Loucy (cell line): ENCODE data around the gene C2CD3.

Experiments
- EZH2phosphoT487 ChIP-seq: fragments of 200-600 bp; IDR thresholded peaks from 2 replicates; pipeline ENCODE4 v1.6.1; 2018; ENCODE audit warnings: antibody characterized with exemption, mild to moderate bottlenecking, moderate library complexity, borderline replicate concordance
- TF ChIP-seq, protein P1 (sequence below): fragments of 200-600 bp; sonication (generic); conservative IDR thresholded peaks from 2 replicates; pipeline ENCODE4 v1.5.1; 2014; ENCODE audit warnings: mild to moderate bottlenecking, antibody characterized with exemption, low read length

DNA sequence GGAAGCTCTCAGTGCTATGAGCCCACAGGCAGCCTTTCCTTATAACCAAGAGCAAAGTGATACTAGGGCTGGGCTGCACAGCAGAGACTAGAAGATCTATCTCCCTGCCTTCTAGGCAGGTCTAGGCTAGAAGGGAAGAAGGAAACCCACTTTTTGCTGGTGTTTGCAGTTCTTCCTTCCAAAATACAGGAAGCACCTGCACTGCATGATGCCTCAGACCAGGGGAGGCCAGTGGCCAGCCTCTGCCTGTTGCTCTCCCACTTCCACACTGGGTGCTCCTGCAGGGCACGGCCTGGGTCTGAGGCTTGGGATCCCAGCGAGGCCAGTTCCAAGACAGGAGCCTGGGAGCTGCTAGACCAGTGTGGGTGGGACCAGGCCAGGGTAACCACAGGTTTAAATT lies 155.9 kb downstream of the C2CD3 start:
- TF ChIP-seq, protein P1, sequence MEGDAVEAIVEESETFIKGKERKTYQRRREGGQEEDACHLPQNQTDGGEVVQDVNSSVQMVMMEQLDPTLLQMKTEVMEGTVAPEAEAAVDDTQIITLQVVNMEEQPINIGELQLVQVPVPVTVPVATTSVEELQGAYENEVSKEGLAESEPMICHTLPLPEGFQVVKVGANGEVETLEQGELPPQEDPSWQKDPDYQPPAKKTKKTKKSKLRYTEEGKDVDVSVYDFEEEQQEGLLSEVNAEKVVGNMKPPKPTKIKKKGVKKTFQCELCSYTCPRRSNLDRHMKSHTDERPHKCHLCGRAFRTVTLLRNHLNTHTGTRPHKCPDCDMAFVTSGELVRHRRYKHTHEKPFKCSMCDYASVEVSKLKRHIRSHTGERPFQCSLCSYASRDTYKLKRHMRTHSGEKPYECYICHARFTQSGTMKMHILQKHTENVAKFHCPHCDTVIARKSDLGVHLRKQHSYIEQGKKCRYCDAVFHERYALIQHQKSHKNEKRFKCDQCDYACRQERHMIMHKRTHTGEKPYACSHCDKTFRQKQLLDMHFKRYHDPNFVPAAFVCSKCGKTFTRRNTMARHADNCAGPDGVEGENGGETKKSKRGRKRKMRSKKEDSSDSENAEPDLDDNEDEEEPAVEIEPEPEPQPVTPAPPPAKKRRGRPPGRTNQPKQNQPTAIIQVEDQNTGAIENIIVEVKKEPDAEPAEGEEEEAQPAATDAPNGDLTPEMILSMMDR = no peak
- TF ChIP-seq EZH2phosphoT487 = no peak
